Naive thymus-derived CD4-positive, alpha-beta T cell (primary cell): ENCODE results near the gene KDM4C. TPM values are rescaled to one million over a fixed set of nuclear protein-coding genes. Genes with fewer than 3 reads are reported as not detected.

Experiments used
- ATAC-seq: fragments of 150-1000 bp; cut with Tn5 transposase; 2 replicates; pipeline ENCODE4 v1.10.0; 2021; ENCODE audit warnings: mild to moderate bottlenecking, moderate library complexity
- CTCF ChIA-PET: fragments of 350-600 bp; sonication (Branson Sonifier 250); formaldehyde crosslinking; loops from one replicate; lab custom pipeline; 2021; ENCODE audit warnings: antibody characterized with exemption; lab: Charles Lee
- POLR2A ChIA-PET: fragments of 350-600 bp; sonication (Branson Sonifier 250); formaldehyde crosslinking; loops from one replicate; lab custom pipeline; 2021; ENCODE audit warnings: antibody characterized with exemption, inconsistent platforms; lab: Charles Lee
- DNase-seq, 9 donors: peaks; one replicate each; pipeline versions ENCODE4 v3.0.0 to v3.0.0-alpha.2; 2020 to 2022; ENCODE audit warnings: mixed read lengths in 1 of 9
- H3K27ac ChIP-seq: one replicate; pipeline ENCODE4 v1.7.0; 2013; ENCODE audit warnings: mild to moderate bottlenecking, low read depth, low read length, moderate library complexity
- H3K27me3 ChIP-seq, 2 donors: one replicate each; pipeline ENCODE4 v1.7.0; 2013; ENCODE audit warnings: low read length in 2 of 2, mild to moderate bottlenecking in 2 of 2, moderate library complexity in 2 of 2; ENCODE audit not compliant: control insufficient read depth in 2 of 2, insufficient read depth in 2 of 2
- H3K36me3 ChIP-seq, 3 experiments: 1 replicate in 2 of 3; 2 replicates in 1 of 3; pipeline ENCODE4 v1.7.0; 2013; ENCODE audit warnings: low read length in 3 of 3, mild to moderate bottlenecking in 3 of 3, moderate library complexity in 1 of 3; ENCODE audit not compliant: insufficient read depth in 3 of 3, control insufficient read depth in 2 of 3
- H3K4me1 ChIP-seq, 2 donors: one replicate each; pipeline ENCODE4 v1.7.0; 2013; ENCODE audit warnings: low read length in 2 of 2, mild to moderate bottlenecking in 2 of 2, moderate library complexity in 1 of 2; ENCODE audit not compliant: control insufficient read depth in 2 of 2, insufficient read depth in 2 of 2
- H3K4me3 ChIP-seq: 2 replicates; pipeline ENCODE4 v1.7.0; 2013; ENCODE audit warnings: mild to moderate bottlenecking, low read length
- H3K9me3 ChIP-seq, 3 experiments: 1 replicate in 2 of 3; 2 replicates in 1 of 3; pipeline ENCODE4 v1.7.0; 2013; ENCODE audit warnings: low read length in 3 of 3; ENCODE audit not compliant: control insufficient read depth in 2 of 3
- H3K27ac Mint-ChIP-seq, 9 donors: one replicate each; pipeline ENCODE4 v1.8.0; 2020 to 2022; ENCODE audit warnings: mixed read lengths in 9 of 9, mild to moderate bottlenecking in 8 of 9, moderate library complexity in 5 of 9, inconsistent platforms in 2 of 9
- H3K27me3 Mint-ChIP-seq, 5 donors: one replicate each; pipeline ENCODE4 v1.8.0; 2021 to 2022; ENCODE audit warnings: mixed read lengths in 5 of 5, mild to moderate bottlenecking in 1 of 5
- H3K36me3 Mint-ChIP-seq, 5 donors: one replicate each; pipeline ENCODE4 v1.8.0; 2020 to 2022; ENCODE audit warnings: mixed read lengths in 5 of 5, mild to moderate bottlenecking in 3 of 5, inconsistent platforms in 1 of 5
- H3K4me1 Mint-ChIP-seq, 7 donors: one replicate each; pipeline ENCODE4 v1.8.0; 2020 to 2022; ENCODE audit warnings: mixed read lengths in 7 of 7, mild to moderate bottlenecking in 3 of 7, inconsistent platforms in 1 of 7
- H3K4me3 Mint-ChIP-seq, 10 donors: one replicate each; pipeline ENCODE4 v1.8.0; 2020 to 2022; ENCODE audit warnings: mild to moderate bottlenecking in 10 of 10, mixed read lengths in 10 of 10, moderate library complexity in 6 of 10, inconsistent platforms in 2 of 10
- H3K9me3 Mint-ChIP-seq, 11 donors: one replicate each; pipeline ENCODE4 v1.8.0; 2020 to 2022; ENCODE audit warnings: mixed read lengths in 11 of 11, mild to moderate bottlenecking in 4 of 11, inconsistent platforms in 1 of 11, moderate library complexity in 1 of 11
- intact Hi-C, 2 donors: fragments of 100-400 bp; cut with micrococcal nuclease; formaldehyde crosslinking; loops; one replicate each; pipeline ENCODE4 v1.15.1; 2023
- polyA plus RNA-seq, 2 donors: library from polyadenylated mRNA; unstranded; fragments of 300-500 nt; fragmentation: Illumina TruSeq; gene quantifications; one replicate each; pipeline ENCODE4 v1.2.3, GENCODE V29; 2021
- total RNA-seq, 6 experiments: library from RNA in 5 of 6; stranded (reverse) in 5 of 6; gene quantifications; 1 replicate in 5 of 6; 2 replicates in 1 of 6; pipeline ENCODE4 v1.2.3 and lab custom pipeline; 2021 to 2026

The KDM4C gene
- total and polyA plus RNA-seq, 7 experiments from 2014 or later: 38.5 to 100 (median 91.3) TPM

DNA sequence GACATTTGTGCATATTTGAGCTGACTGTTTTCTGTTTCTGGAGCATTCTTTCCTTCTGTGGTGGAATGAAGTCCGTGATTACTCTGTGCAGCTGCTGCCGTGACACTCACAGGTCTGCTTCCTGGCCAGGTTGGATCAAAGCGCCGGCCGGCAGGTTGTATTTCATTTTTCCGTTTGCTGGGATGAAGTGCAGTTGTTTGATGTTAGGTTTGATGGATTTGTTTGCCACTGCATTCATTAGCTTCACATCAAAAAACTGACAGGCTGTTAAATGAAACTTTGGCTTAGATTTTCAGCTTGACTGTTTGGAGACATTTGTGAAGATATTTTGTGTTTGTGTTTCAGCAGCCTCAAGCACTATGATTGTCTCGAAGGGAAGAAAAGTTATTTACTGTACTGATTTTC, 140.1 kb downstream of the KDM4C start:
- Histone ChIP-seq H3K27ac (no peak overlapping the region), H3K9me3 (no peaks in the 10 kb centered on the region), H3K4me1 (peaks cover 11 to 12% of the 10 kb centered on the region in 2 donors), H3K36me3 (peaks cover 0 to 15% (median 4%) of the 10 kb centered on the region in 3 experiments), H3K27me3 (no peaks in the 10 kb centered on the region), H3K4me3 (no peak overlapping the region)
- ATAC-seq: no peak
- intact Hi-C loops: loop anchor here in 1 of 2 donors (10.0 kb wide), 1 partner anchor 73 kb away; no protein-coding TSS in a partner anchor
- Mint-ChIP-seq H3K4me3 (no peak overlapping the region), H3K27me3 (no peaks in the 10 kb centered on the region), H3K36me3 (peaks cover 3 to 56% (median 26%) of the 10 kb centered on the region in 5 donors), H3K27ac (no peak overlapping the region), H3K9me3 (no peaks in the 10 kb centered on the region), H3K4me1 (peaks cover 39 to 81% (median 64%) of the 10 kb centered on the region in 7 donors)
- POLR2A ChIA-PET: no interaction called here
- CTCF ChIA-PET: no interaction called here
- no peak for DNase-seq

DNA sequence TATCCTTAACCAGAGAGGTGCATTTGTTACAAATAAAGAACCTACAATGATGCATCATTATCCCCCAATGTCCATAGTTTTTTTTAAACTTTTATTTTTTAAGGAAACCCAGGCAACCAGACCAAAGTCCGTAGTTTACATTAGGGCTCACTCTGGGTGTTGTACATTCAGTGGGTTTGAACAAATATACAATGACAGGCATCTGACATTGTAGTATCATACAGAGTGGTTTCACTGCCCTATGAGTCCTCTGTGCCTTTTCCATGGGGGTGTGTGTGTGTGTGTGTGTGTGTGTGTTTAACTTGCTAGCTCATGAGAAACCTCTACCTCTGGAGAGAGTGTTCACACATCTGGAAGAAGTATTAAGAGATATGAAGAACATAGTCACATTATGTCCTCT, 141.5 kb downstream of the KDM4C start:
- H3K4me1 Mint-ChIP-seq: peaks cover 30 to 68% (median 53%) of the 10 kb centered on the region in 7 donors
- no peak overlapping the region for H3K27ac ChIP-seq
- intact Hi-C loops: loop anchor here in 1 of 2 donors (10.0 kb wide), 1 partner anchor 74 kb away; no protein-coding TSS in a partner anchor
- H3K9me3 ChIP-seq: no peaks in the 10 kb centered on the region
- peaks cover 0 to 49% (median 20%) of the 10 kb centered on the region in 5 donors for H3K36me3 Mint-ChIP-seq
- H3K4me3 Mint-ChIP-seq: no peak overlapping the region
- CTCF ChIA-PET: no interaction called here
- no peaks in the 10 kb centered on the region for H3K27me3 Mint-ChIP-seq
- POLR2A ChIA-PET: interaction anchor here (0.6 kb wide), 1 partner anchor 14 kb away, joined by 3 read pairs; no protein-coding TSS in a partner anchor
- DNase-seq (no peak), ATAC-seq (no peak)
- no peaks in the 10 kb centered on the region for H3K9me3 Mint-ChIP-seq
- peaks cover 0 to 6% of the 10 kb centered on the region in 2 donors for H3K4me1 ChIP-seq
- H3K36me3 ChIP-seq: peaks cover 0 to 8% (median 4%) of the 10 kb centered on the region in 3 experiments
- no peak overlapping the region for H3K4me3 ChIP-seq
- no peaks in the 10 kb centered on the region for H3K27me3 ChIP-seq
- peak overlapping the region in 1 of 9 donors; percentile 13 for H3K27ac Mint-ChIP-seq

DNA sequence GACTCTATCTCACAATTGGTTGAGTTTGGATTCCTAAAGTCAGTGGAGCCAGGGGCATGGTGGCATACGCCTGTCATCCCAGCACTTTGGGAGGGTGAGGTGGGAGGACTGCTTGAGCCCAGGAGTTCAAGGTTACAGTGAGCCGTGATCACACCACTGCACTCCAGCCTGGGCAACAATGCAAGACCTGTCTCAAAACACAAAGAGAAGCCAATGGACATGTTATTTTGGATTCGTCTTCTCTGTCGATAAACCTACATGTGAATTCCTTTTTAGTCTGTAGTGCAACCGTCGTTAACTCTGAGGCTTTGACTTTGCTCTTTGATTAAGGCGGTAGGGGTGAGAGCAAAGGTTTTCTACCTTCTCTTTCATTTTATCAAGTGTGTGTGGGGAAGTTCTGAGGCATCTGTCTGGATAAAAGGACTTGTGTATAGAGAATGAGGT, 142.7 kb downstream of the KDM4C start:
- Mint-ChIP-seq H3K27me3 (no peaks in the 10 kb centered on the region), H3K4me3 (peak overlapping the region in 1 of 10 donors; percentile 6), H3K4me1 (peaks cover 26 to 61% (median 47%) of the 10 kb centered on the region in 7 donors), H3K36me3 (peaks cover 0 to 45% (median 15%) of the 10 kb centered on the region in 5 donors), H3K27ac (peak overlapping the region in 1 of 9 donors; percentile 44), H3K9me3 (no peaks in the 10 kb centered on the region)
- CTCF ChIA-PET: no interaction called here
- Histone ChIP-seq H3K36me3 (peaks cover 0 to 5% (median 4%) of the 10 kb centered on the region in 3 experiments), H3K4me3 (no peak overlapping the region), H3K9me3 (no peaks in the 10 kb centered on the region), H3K27ac (no peak overlapping the region), H3K27me3 (no peaks in the 10 kb centered on the region), H3K4me1 (peaks cover 0 to 6% of the 10 kb centered on the region in 2 donors)
- intact Hi-C loops: no loop called here
- DNase-seq: peak in 1 of 9 donors; percentile 2
- ATAC-seq: no peak
- POLR2A ChIA-PET: no interaction called here

DNA sequence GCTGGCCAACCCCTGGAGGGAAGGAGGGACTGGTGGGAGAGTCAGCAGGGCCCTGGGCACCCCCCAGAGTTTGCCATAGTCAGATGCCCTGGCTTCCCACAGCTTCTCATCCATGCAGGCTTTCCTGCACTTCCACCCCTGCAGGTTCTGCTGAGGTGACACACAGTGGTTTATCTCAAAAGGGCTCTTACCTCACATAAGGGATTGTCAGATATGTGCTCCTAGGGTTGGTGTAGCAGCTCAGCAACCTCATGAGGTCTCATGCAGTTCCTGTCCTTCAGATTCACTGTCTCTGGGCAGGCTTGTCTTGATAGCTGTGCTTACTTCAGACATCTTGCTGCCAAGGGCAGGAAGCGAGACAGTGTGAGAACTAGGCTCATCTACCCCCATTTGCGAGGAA, 143.4 kb downstream of the KDM4C start:
- DNase-seq: no peak
- Mint-ChIP-seq H3K27me3 (no peaks in the 10 kb centered on the region), H3K36me3 (peaks cover 0 to 45% (median 14%) of the 10 kb centered on the region in 5 donors), H3K9me3 (no peaks in the 10 kb centered on the region), H3K4me1 (peaks cover 26 to 64% (median 54%) of the 10 kb centered on the region in 7 donors), H3K4me3 (no peak overlapping the region), H3K27ac (peak overlapping the region in 4 of 9 donors; percentile 11 to 56 (median 30))
- peak; percentile 32 for ATAC-seq
- Histone ChIP-seq H3K27me3 (no peaks in the 10 kb centered on the region), H3K4me3 (no peak overlapping the region), H3K4me1 (peaks cover 0 to 6% of the 10 kb centered on the region in 2 donors), H3K36me3 (peaks cover 0 to 5% (median 4%) of the 10 kb centered on the region in 3 experiments), H3K27ac (no peak overlapping the region), H3K9me3 (no peaks in the 10 kb centered on the region)
- intact Hi-C loops: no loop called here
- CTCF ChIA-PET: no interaction called here
- POLR2A ChIA-PET: no interaction called here

DNA sequence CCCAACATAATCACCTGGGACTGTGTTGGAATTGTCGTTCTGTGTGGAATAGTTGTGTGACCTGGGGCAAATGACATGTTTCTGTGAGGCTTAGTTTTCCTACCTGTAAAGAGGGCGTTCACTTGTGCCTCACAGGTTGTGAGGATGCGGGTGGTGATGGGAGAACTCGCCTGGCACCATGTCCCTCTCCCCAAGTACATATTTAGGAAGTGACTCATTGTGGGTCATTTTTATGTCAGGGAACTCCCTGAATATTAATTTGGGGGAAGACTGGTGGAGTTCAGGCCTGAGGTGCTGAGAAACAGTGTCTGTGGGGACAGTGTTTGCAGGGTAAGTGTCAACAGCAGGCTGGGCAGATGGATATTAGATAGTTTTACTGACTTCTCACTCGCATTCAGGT, 144.7 kb downstream of the KDM4C start:
- CTCF ChIA-PET: no interaction called here
- no peak overlapping the region for H3K27ac ChIP-seq
- H3K4me1 Mint-ChIP-seq: peaks cover 17 to 54% (median 46%) of the 10 kb centered on the region in 7 donors

DNA sequence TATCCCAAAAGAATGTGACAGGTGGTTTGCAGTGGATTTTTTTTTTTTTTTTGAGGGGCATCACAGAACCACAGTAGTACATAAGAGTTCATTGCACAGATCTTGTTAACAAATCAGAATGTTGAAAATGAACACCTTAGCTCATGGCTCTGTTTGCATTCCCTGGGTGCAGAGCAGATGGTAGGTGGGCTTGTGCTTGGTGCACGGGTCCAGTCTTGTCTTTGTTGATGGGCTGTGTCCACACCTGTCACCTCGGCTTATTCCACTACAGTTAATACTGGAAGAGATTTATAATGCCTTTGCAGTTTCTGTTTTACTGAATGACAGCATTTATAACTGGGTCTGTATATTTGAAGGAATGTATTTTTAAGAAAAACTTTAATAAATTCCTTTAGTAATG, 146.6 kb downstream of the KDM4C start:
- no peaks in the 10 kb centered on the region for H3K9me3 ChIP-seq
- peaks cover 21 to 49% (median 30%) of the 10 kb centered on the region in 7 donors for H3K4me1 Mint-ChIP-seq
- no peak overlapping the region for H3K4me3 Mint-ChIP-seq
- ChIA-PET POLR2A (interaction anchor here (0.5 kb wide), 1 partner anchor 902 kb away, joined by 3 read pairs; no protein-coding TSS in a partner anchor), CTCF (interaction anchor here (0.7 kb wide), 1 partner anchor 203 kb away, joined by 3 read pairs; no protein-coding TSS in a partner anchor)
- no peak overlapping the region for H3K27ac ChIP-seq
- DNase-seq: no peak
- peaks cover 0 to 6% of the 10 kb centered on the region in 2 donors for H3K4me1 ChIP-seq
- no peak for ATAC-seq
- H3K4me3 ChIP-seq: no peak overlapping the region
- intact Hi-C loops: no loop called here
- no peak overlapping the region for H3K27ac Mint-ChIP-seq
- peaks cover 0 to 2% (median 0%) of the 10 kb centered on the region in 11 donors for H3K9me3 Mint-ChIP-seq
- H3K36me3 ChIP-seq: no peaks in the 10 kb centered on the region
- peaks cover 0 to 36% (median 11%) of the 10 kb centered on the region in 5 donors for H3K36me3 Mint-ChIP-seq
- H3K27me3 Mint-ChIP-seq: no peaks in the 10 kb centered on the region
- no peaks in the 10 kb centered on the region for H3K27me3 ChIP-seq

More for the DNA sequence above, 144.7 kb downstream of the KDM4C start:
- Histone ChIP-seq H3K4me1 (peaks cover 0 to 6% of the 10 kb centered on the region in 2 donors), H3K36me3 (peaks cover 0 to 5% (median 4%) of the 10 kb centered on the region in 3 experiments), H3K4me3 (no peak overlapping the region), H3K27me3 (no peaks in the 10 kb centered on the region), H3K9me3 (no peaks in the 10 kb centered on the region)
- no peak for ATAC-seq
- intact Hi-C loops: no loop called here
- Mint-ChIP-seq H3K4me3 (no peak overlapping the region), H3K36me3 (peaks cover 0 to 43% (median 14%) of the 10 kb centered on the region in 5 donors), H3K27ac (peak overlapping the region in 3 of 9 donors; percentile 20 to 44 (median 20)), H3K9me3 (no peaks in the 10 kb centered on the region), H3K27me3 (no peaks in the 10 kb centered on the region)
- DNase-seq: no peak
- POLR2A ChIA-PET: no interaction called here
